Tibial nerve (tissue), 4 donors: ENCODE measurements around the gene ACOT8. TPM values are rescaled to one million over a fixed set of nuclear protein-coding genes. Genes with fewer than 3 reads are reported as not detected.

Experiments
- DNase-seq, 2 donors: peaks; one replicate each; pipeline ENCODE4 v3.0.0-alpha.2; 2019; ENCODE audit warnings: low spot score in 2 of 2
- H3K27ac ChIP-seq, 4 donors: fragments of 200-600 bp; sonication (generic) in 3 of 4; one replicate each; pipeline ENCODE4 v1.5.1; 2017 to 2019; ENCODE audit warnings: mild to moderate bottlenecking in 1 of 4
- H3K27me3 ChIP-seq, 2 donors: fragments of 200-600 bp; sonication (generic) in 1 of 2; one replicate each; pipeline versions ENCODE4 v1.5.1 to v1.6.0; 2017 to 2019
- H3K36me3 ChIP-seq, 3 donors: fragments of 200-600 bp; sonication (generic); one replicate each; pipeline ENCODE4 v1.5.1; 2018 to 2019
- H3K4me1 ChIP-seq, 4 donors: fragments of 200-600 bp; sonication (generic) in 3 of 4; one replicate each; pipeline ENCODE4 v1.5.1; 2017 to 2019
- H3K4me3 ChIP-seq, 4 donors: fragments of 200-600 bp; sonication (generic) in 3 of 4; one replicate each; pipeline ENCODE4 v1.5.1; 2017 to 2019; ENCODE audit warnings: mild to moderate bottlenecking in 1 of 4, moderate library complexity in 1 of 4
- H3K9me3 ChIP-seq, 4 donors: fragments of 200-600 bp; sonication (generic) in 3 of 4; one replicate each; pipeline ENCODE4 v1.5.1; 2017 to 2019
- CTCF ChIP-seq, 5 experiments: fragments of 200-600 bp in 3 of 5; fragments of 450-650 bp in 2 of 5; sonication (generic) in 3 of 5; IDR thresholded peaks; one replicate each; pipeline ENCODE4 v1.5.1; 2016 to 2019; ENCODE audit warnings: antibody characterized with exemption in 5 of 5, mild to moderate bottlenecking in 3 of 5, moderate library complexity in 2 of 5
- EP300 ChIP-seq, 2 donors: sonication (generic); formaldehyde crosslinking; IDR thresholded peaks; one replicate each; pipeline ENCODE4 v1.6.1; 2017; ENCODE audit warnings: antibody characterized with exemption in 2 of 2, mild to moderate bottlenecking in 1 of 2
- POLR2A ChIP-seq, 2 donors: fragments of 450-650 bp; IDR thresholded peaks; one replicate each; pipeline ENCODE4 v1.6.1; 2017; ENCODE audit warnings: antibody characterized with exemption in 2 of 2, mild to moderate bottlenecking in 2 of 2, moderate library complexity in 2 of 2
- WGBS, 2 donors: methylation state at CpG; one replicate each; pipeline ENCODE4 v1.1.5; 2018; 5-methylcytosine and 5-hydroxymethylcytosine counted together
- total RNA-seq, 4 donors: library from RNA; depleted of rRNA; stranded (reverse); fragments of >200 nt; gene quantifications; one replicate each; pipeline ENCODE4 v1.1.0, GENCODE V29; 2016

The ACOT8 gene
- total RNA-seq, 4 donors from 2014 or later: 44.4 to 58.4 (median 52.5) TPM

- Histone ChIP-seq H3K27ac (no peak overlapping the region), H3K4me1 (peaks cover 0 to 34% (median 6%) of the 10 kb centered on the region in 4 donors), H3K36me3 (peaks cover 0 to 23% (median 6%) of the 10 kb centered on the region in 3 donors), H3K4me3 (no peak overlapping the region), H3K9me3 (no peaks in the 10 kb centered on the region), H3K27me3 (no peaks in the 10 kb centered on the region)
- 83 to 92% methylated on average over 3 of the region's 3 CpGs for WGBS, 2 donors
- no peak for DNase-seq
- no peak for TF ChIP-seq POLR2A (IDR thresholded peaks at IDR 0.05)
- no peak for TF ChIP-seq CTCF (IDR thresholded peaks at IDR 0.05)
- TF ChIP-seq EP300 (IDR thresholded peaks at IDR 0.05): no peak
These were observed 42.9 kb downstream of the ACOT8 start for GRCh38 chr20:45814314-45814713.

GRCh38 chr20:45813489-45813888 is 43.7 kb downstream of the ACOT8 start:
- 52 to 63% methylated on average over 7 of the region's 7 CpGs for WGBS, 2 donors
- TF ChIP-seq CTCF (IDR thresholded peaks at IDR 0.05): no peak
- no peak for TF ChIP-seq POLR2A (IDR thresholded peaks at IDR 0.05)
- no peak for TF ChIP-seq EP300 (IDR thresholded peaks at IDR 0.05)
- Histone ChIP-seq H3K9me3 (no peaks in the 10 kb centered on the region), H3K4me3 (peak overlapping the region in 1 of 4 donors; percentile 66), H3K4me1 (peaks cover 0 to 33% (median 6%) of the 10 kb centered on the region in 4 donors), H3K27me3 (no peaks in the 10 kb centered on the region), H3K36me3 (peaks cover 0 to 31% (median 6%) of the 10 kb centered on the region in 3 donors), H3K27ac (no peak overlapping the region)
- no peak for DNase-seq

- H3K9me3 ChIP-seq: no peaks in the 10 kb centered on the region
- DNase-seq: no peak
- peaks cover 0 to 28% (median 6%) of the 10 kb centered on the region in 4 donors for H3K4me1 ChIP-seq
- H3K36me3 ChIP-seq: peaks cover 0 to 36% (median 10%) of the 10 kb centered on the region in 3 donors
- H3K4me3 ChIP-seq: peak overlapping the region; percentile 31 to 71 (median 59)
- TF ChIP-seq POLR2A (IDR thresholded peaks at IDR 0.05): no peak
- TF ChIP-seq CTCF (IDR thresholded peaks at IDR 0.05): no peak
- no peak for TF ChIP-seq EP300 (IDR thresholded peaks at IDR 0.05)
- 4 to 7% methylated on average over 9 to 11 of the region's 11 CpGs for WGBS, 2 donors
- no peak overlapping the region for H3K27ac ChIP-seq
- no peaks in the 10 kb centered on the region for H3K27me3 ChIP-seq
These were observed 44.2 kb downstream of the ACOT8 start for GRCh38 chr20:45813006-45813340.

- 1% methylated on average over 45 to 64 of the region's 65 CpGs for WGBS, 2 donors
- DNase-seq: peak; percentile 95 to 98
- peak within 1 kb of the TSS in 2 of 4 donors; percentile 58 to 67 for H3K27ac ChIP-seq
- H3K9me3 ChIP-seq: no peaks in the 10 kb centered on the region
- H3K27me3 ChIP-seq: no peaks in the 10 kb centered on the region
- peak within 1 kb of the TSS; percentile 31 to 71 (median 59) for H3K4me3 ChIP-seq
- peaks cover 0 to 22% (median 6%) of the 10 kb centered on the region in 4 donors for H3K4me1 ChIP-seq
- peaks cover 0 to 42% (median 16%) of the 10 kb centered on the region in 3 donors for H3K36me3 ChIP-seq
- TF ChIP-seq CTCF (IDR thresholded peaks at IDR 0.05) (peak in 2 of 5 experiments; percentile 0 to 45), EP300 (IDR thresholded peaks at IDR 0.05) (peak in 1 of 2 donors; percentile 65), POLR2A (IDR thresholded peaks at IDR 0.05) (peak in 1 of 2 donors; percentile 18)
These were observed 44.8 kb downstream of the ACOT8 start, which contains the start of gene UBE2C for GRCh38 chr20:45812157-45813005. Gene UBE2C, plus strand, starts transcription at chr20:45812644. Its CDS starts 52 bp downstream, at chr20:45812696.
